Bone marrow (tissue), 2 donors: ENCODE measurements around the gene RFC2.

ENCODE experiments used
- DNase-seq, 2 donors: peaks; one replicate each; lab custom pipeline; 2025; lab: John Stamatoyannopoulos, UW

RFC2 gene

GRCh38 chr7:74254129-74254857, at the start of gene RFC2:
Gene RFC2 (minus strand): TSS chr7:74254399. CDS start chr7:74254383, 16 bp downstream.
- peak; percentile 93 for DNase-seq

GRCh38 chr7:74302745-74303221, 48.6 kb upstream of the RFC2 start:
- no peak for DNase-seq

DNA sequence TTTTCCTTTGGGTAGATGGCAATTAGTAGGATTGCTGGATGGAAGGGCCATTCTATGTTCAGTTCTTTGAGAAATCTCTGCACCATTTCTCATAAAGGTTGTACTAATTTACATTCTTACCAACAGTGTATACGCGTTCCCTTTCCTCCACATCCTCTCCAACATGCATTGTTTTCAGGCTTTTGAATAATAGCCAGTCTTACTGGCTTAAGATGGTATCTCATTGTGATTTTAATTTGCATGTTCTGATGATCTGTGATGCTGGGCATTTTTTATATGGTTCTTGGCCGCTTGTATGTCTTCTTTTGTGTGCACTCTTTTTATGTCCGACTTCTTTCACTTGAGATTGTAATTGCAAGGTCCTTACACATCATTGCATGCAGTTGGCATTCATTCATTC, 46.7 kb upstream of the RFC2 start:
- DNase-seq, result no peak

- no peak for DNase-seq
Observed at GRCh38 chr7:74299401-74299800, 45.2 kb upstream of the RFC2 start.

GRCh38 chr7:74297516-74298233, 43.5 kb upstream of the RFC2 start:
- no peak for DNase-seq

- DNase-seq, result no peak
Observed at GRCh38 chr7:74294191-74294998, 40.2 kb upstream of the RFC2 start.

- DNase-seq, result no peak
Observed at GRCh38 chr7:74293577-74293908, 39.3 kb upstream of the RFC2 start.

DNA sequence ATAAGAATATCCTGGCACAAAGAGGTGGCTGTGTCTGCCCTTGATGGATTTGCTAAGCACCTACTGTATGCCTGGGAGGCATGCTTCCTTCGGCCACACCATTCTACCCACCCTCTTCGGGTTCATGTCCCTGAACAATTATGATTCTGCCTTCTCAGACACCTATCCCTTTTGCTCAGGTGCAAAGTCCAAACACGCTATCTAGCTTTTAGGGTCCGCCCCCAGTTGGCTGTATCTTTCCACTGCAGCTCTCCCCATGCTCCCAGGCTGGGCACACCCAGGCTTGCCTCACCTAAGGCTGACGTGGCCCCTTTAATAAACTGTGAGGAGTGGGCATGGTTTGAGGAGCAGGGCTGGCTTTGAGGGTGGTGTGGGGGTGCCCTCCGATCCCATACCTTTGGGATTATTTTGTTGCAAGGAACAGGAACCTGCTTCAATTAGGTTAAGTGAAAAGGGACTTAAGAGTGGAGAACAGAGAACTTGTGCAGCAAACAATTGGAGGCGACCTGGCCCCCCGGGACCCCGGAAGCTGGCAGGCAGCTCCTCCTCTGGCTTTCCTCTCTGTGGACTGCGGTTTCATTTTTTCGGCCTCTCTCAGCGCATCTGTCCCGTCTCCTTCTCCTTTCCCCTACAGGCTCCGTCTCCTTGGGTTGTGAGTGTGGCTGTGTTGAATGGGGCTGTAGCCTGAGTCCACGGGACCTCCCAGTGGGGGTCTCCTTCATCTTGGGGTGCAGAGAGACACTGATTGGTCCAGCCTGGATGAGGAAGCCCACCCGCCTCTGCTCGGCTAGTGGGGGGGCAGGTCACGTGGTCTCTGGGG, 38.8 kb upstream of the RFC2 start:
- DNase-seq, result no peak

- no peak for DNase-seq
Observed at GRCh38 chr7:74291535-74291934, 37.3 kb upstream of the RFC2 start.

GRCh38 chr7:74290981-74291441, 36.8 kb upstream of the RFC2 start:
- no peak for DNase-seq

DNA sequence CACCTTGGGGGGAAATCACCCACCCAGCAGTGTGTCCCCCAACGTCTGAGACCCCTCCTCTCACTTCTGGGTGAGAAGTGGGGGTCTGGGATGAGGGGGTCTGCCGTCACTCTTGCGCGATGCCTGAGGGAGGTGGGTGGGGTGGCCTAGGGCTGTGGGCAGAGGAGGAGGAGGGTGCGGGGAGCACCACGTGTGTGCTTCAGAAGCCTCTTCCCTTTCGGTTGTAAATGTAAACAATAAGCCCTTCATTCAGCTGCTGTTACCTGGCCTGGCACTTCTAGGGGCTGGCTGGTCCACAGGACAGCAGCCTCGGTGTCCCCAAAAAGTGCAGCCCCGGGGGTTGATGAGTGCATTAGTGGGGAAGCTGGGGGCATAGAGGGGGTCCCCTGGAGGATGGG, 36.4 kb upstream of the RFC2 start:
- no peak for DNase-seq

DNA sequence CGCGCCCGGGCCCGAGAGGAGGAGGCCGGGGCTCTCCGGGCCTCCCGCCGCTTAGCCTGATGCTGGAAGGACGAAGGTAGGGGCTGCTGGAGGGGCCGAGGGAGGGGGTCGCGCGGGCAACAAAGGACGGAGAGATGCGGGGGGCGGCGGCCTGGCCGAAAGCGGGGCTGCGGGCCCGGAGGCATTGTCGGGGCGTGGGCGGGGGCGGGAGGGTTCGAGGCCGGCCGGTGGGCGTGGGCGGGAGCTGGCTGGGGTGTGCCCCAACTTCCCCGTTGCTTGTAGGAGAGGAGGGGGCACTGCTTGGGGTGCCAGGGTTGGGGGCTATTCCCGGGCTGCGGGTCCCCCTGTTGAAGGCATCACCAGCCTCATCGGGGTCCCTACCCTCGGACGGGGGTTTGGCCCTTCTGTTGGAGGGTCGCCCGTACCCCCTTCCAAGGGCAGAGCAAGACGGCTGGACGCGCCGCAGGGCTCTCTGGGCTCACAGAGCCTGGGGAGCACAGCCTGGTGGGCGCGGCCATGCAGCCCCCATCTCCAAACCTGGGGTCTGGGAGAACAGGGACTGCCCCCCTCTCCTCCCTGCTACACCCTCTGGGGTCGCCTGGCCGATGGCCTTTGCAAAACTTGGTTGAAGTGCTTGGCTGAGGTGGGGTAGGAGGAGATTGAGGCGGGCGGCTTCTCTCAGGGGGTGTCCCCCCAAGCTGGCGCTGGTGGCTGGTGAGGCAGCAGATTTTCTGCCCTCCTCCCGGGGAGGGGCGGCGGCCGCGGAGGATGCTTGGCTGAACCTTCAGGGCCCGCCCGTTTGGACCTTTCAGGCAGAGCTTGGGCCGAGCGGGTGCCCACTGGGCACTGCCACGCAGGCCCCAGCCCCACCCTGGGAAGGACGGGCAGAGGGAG, 35.7 kb upstream of the RFC2 start:
- DNase-seq, result peak in 1 of 2 donors; percentile 26

DNA sequence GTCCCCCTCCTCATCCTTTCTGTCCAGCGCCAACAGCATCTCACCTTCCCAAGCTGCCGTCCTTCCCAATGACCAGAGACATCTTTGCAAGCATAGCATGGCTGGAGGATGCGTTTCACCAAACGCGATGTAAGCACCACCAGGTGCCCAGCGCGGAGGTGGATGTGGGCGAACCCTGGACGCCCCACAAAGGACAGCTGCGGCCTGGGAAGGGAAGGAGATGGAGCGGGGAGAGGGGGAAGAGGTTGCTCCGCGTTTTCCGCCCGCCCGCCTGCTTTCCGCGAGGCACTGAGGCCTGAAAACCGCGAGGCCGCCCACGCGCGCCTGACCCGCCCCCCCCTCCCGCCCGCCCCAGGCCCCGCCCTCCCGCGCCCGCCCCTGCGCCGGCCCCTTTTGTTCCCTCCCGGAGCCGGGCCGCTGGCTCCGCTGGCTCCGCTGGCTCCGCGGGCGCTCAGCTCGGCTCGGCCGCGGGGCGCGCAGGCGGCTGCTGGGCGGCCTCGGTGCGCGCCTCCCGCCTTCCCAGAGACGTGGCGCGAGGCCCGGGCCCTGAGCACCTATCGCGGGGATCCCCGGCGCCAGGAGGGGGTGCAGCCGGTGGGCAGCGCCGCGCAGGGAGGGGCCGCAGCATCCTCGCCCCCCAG, 34.9 kb upstream of the RFC2 start, which contains the start of gene CLIP2:
Gene CLIP2, plus strand, starts transcription at position 390 of the 641 bp plus-strand sequence. CDS start 28,140 bp downstream, outside the sequence.
- peak; percentile 21 to 74 for DNase-seq

- no peak for DNase-seq
Observed at GRCh38 chr7:74288034-74288881, 34.1 kb upstream of the RFC2 start.

DNA sequence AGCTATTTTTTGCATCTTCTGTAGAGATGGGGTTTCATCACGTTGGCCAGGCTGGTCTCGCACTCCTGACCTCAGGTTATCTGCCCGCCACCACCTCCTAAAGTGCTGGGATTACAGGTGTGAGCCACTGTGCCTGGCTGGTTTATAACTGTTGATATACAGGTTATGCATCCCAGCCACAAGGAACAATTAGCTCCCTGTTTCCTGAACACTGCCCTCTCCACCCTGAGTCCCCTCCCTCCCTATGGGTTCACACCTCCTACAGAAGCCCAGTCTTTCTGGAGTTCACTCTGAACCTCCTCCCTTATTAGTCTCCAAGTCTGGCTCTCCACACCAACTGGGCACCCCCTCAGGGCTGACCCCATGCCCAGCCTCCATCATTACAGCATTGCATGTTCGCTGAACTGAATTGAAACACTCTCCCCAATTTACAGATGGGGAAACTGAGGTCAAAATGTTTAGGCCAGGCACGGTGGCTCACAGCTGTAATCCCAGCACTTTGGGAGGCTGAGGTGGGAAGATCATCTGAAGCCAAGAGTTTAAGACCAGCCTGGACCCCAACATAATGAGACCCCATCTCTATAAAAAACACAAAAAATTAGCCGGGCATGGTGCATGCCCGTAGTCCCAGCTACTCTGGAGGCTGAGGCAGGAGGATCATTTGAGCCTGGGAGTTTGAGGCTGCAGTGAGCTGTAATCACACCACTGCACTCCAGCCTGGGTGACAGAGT, 33.3 kb upstream of the RFC2 start:
- no peak for DNase-seq

GRCh38 chr7:74286131-74286530, 31.9 kb upstream of the RFC2 start:
- DNase-seq, result no peak

- DNase-seq, result no peak
Observed at GRCh38 chr7:74284781-74285259, 30.6 kb upstream of the RFC2 start.

DNA sequence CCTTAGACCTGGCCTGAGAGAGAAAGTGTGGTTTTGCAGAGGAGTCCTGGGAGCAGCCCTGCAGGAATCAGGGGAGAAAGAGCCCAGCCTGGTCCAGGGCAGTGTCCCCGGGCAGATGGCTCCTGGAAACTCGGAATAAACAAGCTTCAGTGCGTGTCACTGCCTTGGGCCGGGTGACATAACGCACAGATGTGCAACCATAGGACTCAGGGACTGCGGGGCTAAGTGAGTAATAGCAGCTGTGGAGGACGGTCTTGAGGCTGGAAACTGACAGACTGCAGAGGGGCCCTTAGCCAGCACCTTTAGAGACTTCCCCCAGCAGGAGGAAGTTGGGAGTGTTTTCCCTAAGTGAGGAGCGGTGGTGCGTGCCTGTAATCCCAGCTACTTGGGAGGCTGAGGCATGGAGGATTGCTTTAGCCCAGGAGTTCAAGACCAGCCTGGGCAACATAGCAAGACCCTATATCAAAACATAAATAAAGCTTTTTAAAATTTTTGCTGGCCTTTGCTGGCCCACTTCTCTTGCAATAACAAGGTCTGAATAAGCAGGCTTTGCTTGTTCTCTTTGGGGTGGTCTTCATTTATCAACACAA, 29.8 kb upstream of the RFC2 start:
- no peak for DNase-seq
